Skin of body (tissue), 2 donors: Measurements from ENCODE around the gene CCSER1. TPM values are rescaled to one million over a fixed set of nuclear protein-coding genes. Genes with fewer than 3 reads are reported as not detected.
"Not testable (repeated sequence)": the region's sequence is repeated elsewhere in the genome, so short reads cannot be mapped to it uniquely, and the experiment has no call there.

Experiments
- DNase-seq: peaks from one replicate; lab custom pipeline; 2025; lab: John Stamatoyannopoulos, UW
- total RNA-seq: library from RNA; depleted of rRNA; stranded (reverse); fragments of >200 nt; gene quantifications from one replicate; pipeline ENCODE4 v1.2.3, GENCODE V29; 2014

CCSER1 gene
- total RNA-seq, 1 donor from 2014 or later: 12.3 TPM

DNA sequence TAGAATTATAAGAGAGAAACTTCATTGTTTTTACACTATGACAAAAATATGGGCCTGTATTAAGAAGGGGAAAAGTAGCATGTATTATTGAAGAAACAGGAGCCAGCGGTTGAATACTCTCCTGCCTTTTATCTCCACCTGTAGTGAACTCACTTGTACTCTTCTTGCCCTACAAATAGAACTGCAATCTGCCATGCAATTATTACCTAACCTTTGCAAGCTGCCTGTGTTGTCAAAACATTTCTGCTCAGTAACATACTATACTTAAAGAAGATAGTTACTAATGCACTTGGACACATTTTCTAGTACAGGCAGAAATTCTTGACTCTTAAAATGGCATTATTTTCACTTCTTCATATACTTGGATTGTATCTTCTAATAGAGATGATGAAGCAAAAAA is 1358.2 kb downstream of the CCSER1 start:
- DNase-seq: no peak

DNA sequence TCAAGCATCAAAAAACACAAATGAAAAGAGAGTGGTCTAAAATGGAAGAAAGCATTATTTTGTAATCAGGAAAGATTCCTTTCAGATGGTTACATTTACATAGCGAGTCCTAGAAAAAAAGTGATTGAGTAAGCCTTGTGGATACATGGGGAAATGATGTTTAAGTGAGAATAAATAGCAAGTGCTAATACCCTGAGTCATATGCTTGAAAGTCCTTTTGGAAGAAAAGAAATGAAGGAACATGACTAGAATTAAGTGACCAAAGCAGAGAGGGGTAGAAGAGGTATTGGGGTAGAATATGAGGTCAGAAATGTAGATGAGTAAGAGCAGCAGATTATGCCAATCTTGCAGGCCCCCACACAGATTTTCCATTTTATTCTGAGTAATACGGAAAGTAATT is 1361.8 kb downstream of the CCSER1 start:
- no peak for DNase-seq

DNA sequence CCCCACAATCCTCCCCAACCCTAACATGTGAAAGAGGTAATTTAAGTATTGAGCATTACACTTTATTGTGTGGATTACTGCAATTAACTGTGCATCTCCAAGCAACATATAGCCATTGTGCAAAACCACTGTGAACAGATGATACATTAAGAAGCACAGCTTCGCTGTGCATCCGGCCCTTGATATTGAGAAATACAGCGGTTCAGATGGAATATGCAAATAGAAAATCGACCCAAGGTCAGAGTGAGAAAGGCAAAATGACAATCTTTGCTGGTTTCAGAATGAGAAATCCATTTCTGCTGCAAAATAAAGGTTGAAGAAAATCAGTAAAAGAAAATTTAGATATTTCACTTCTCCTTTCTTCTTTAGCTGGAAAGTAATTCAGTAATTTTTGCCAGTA is 1370.7 kb downstream of the CCSER1 start:
- DNase-seq: no peak

DNA sequence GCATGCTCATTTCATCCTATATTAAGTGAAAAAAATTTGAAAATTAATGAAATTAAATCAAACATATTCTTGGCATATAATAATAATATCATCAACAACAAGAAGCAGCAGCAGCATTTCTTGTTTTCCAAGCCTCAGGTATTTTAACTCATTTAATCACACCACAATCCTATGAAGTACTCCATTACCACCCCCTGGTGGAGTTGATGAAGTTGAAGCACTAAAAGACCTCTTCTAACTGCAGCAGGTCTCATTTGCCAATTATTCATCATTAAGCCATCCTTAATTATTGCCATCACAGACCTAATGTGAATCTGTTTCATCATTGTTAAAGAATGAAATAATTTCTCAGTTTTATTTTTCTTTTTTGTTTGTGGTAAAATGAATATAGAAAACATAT is 1375.2 kb downstream of the CCSER1 start:
- no peak for DNase-seq

DNA sequence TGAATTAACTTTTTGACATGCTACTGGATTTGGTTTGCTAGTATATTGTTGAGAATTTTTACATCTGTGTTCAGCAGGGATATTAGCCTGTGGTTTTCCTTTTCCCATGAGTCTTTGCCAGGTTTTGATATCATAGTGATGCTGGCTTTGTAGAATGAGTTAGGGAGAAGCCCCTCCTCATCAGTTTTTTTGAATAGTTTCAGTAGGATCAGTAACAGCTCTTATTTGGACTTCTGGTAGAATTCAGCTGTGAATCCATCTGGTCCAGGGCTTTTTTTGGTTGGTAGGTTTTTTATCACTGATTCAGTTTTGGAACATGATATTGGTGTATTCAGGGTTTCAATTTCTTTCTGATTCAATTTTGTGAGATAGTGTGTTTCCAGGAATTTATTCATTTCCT is 1386.1 kb downstream of the CCSER1 start:
- no peak for DNase-seq

DNA sequence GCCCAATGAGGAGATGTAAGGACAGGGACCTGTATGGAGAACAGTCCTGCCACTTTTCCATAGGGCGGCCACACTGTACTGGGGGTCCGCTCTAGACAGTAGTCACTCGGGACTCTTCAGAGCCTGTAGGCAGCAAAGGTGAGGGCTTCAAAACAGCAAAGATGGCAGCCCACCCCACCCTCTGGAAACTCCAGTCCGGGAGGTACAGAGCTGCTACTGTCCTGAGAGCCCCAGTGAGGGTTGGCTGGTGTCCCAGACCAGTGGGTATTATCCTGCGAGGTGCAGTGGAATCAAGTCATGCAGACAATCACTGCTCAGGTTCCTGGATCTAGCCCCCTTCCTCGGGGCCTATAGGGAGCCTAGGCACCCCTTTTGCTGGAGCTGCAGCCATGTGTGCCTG is 1392.0 kb downstream of the CCSER1 start:
- DNase-seq: no peak

DNA sequence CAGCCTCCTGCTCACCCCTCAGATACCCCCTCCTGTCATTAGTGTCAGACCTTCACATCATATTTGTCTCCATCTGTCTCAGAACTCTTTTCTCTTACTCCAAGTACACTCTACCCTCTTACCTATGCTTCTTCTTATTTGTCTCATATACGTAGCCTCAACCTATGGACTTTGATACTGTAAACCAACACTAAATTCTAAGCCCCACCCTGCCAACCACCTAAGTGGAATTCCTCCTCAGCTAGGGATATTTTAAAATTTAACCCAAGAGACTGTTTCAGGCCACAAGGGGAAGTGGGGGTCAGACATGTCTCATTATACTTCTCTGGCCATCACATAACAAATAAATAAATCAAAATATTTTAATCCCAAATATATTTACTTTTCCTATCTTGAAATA is 1398.4 kb downstream of the CCSER1 start:
- DNase-seq: no peak

DNA sequence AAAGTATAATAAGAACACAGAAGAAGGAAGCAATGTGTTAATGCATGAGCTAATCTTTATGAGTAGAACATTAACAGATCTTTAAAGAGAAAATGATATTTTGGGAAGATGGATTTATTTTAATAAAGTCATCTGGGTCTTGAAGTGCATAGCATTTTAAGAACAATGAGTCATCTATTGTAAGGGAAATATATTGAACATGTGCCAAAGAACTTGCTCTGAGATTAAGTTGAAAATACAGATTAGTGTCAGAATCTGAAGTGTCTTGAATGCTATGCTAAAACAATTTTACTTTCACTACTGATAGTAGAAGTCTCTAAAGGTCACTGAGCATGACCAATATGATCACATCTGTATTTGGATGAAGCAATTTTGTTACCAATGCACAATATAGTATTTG is 1399.9 kb downstream of the CCSER1 start:
- DNase-seq: no peak

DNA sequence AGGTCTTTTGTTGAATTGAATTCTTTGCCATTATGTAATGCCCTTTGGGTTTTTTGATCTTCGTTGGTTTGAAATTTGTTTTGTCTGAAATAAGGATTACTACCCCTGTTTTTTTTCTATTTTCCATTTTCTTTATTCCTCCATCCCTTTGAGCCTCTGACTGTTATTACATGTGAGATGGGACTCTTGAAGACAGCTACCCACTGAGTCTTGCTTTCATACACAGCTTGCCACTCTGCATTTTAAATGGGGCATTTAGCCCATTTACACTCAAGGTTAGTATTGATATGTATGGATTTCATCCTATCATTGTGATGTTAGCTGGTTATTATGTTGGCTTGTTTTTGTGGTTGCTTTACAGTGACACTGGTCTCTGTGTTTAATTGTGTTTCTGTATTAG is 1440.4 kb downstream of the CCSER1 start:
- DNase-seq: no peak

DNA sequence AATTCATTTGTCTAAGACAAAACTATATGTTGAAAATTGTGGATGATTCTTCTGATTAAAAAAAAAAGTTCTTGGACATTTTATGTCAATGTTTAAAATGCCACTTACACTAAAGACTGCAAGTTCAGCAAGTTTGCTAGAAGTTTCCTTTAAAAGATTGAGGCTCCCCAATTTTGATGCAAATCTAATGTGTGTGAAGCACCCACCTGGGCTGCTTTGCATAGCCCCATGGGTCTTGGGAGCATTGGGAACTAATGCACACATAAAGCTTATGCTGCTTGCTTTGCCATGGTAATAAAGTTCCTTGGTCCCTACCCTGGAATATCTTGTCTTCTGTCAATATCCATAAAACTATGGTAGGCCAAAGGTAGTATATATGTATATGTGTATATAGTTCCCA is 1450.7 kb downstream of the CCSER1 start:
- no peak for DNase-seq

DNA sequence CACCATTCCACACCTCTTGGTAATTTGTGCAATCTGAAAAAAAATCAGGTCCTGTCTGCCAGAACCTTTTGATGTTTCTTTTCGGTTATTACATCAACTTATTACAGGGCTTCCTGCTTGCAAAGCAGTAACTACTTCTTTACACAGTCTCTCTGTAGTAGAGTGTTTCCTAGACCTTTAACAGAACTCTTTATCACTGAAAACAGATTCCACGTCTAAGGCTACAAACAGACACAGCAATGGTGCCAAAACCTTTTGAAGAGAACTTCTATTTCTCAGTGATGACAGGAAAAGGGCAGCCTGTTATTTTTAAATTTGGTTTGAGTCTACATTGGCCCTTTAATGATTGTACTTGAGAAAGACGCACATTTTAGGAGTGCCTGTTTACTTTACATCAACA is 1463.1 kb downstream of the CCSER1 start:
- no peak for DNase-seq

DNA sequence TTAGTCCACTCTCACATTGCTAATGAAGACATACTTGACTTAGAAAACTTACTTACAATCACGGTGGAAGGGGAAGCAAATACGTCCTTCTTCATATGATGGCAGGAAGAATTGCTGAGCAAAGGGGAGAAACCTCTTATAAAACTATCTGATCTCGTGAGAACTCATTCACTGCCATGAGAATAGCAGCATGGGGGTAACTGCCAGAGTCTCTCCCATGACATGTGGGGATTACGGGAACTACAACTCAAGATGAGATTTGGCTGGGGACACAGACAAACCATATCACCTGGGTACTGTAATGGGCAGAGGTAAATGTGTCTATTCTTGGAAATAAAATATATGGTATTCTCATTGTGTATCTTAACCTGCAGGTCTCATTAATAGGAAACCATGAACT is 1464.9 kb downstream of the CCSER1 start:
- DNase-seq: no peak

DNA sequence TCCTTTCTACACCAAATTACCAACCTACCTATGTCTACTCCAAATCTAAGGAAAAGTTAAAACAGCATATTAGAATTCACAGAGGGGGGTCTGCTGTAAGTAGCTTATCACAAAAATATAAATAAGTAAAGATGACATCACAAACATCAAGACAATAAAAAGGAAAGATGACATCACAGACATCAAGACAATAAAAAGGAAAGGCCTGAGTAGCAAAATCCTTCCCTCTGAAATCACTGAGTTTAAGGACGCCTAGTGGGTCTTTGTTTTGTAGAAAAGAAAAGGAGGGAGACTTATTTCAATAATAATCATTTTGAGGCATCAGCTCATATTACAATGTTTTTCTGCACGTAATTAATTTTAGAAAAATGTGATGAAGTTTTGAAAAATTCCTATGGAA is 1469.5 kb downstream of the CCSER1 start:
- DNase-seq: no peak

DNA sequence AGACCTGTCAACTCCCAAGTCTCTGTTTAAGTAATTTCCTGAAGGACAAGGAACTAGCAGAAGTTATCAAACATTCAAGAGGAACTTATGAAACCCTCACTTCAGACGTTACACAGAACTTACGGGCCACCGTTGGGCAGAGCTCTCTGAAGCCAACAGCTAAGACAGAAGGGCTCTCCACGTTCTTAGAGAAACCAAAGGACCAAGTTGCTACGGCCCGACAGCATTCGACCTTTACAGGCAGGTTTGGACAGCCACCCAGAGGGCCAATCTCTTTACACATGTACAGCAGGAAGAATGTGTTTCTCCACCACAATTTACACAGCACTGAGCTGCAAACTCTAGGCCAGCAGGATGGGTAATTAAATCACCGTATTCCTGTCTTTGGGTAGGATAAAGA is 1471.5 kb downstream of the CCSER1 start:
- no peak for DNase-seq

DNA sequence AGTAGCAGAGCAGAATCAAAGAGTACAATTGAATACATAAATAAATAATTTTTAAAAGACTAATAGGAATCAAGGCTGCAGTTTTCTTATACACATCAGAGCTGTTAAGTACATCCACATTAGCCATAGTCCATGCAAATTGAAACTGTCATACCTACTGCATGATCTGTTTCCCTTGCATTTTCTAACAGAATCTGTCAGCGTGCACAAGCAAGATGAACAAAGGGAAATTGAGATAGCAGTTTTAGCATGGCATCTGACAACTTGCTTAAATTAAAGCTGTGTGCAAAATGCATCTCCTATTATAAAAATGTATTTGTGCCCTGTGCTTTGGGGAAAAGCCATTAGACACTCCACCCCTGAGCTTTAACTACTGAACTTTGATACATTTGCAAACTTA is 1473.1 kb downstream of the CCSER1 start:
- no peak for DNase-seq

DNA sequence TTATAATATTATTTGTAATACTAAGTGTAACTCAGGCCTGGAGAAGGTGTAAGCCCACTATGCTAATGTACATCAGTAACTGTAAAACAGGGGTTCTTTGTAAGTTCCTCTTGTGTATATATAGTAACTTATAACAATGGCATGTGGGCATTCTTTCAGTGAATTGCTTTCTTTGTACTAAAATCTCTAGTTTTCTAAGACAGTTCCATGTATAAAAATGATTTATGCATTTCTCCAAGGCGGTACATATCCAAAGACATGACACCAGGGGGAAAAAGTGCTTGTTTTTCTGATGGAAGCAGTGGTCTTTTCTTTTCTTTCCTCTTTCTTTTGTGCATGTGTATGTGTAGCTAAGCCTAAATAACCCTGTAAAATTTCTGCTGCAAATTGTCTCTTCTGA is 1474.2 kb downstream of the CCSER1 start:
- DNase-seq: no peak

DNA sequence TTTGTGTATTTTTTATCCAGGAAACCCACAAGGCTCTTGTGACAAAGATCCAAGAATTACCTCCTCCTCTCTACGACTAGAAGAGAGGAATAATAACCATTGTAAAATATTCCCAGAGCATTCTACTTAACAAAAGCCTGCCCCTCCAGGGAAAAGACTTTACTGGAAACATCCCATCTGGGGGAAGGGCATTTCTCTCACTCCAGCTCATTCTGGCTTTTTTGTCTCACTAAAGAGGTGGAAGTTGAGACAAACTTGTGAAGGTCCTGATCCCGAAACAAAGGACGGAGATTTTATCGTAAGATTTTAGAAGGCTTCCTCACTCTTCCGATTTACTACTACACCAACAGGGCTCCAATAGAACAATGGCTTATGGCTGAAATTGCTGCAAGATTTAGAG is 1484.6 kb downstream of the CCSER1 start:
- no peak for DNase-seq

DNA sequence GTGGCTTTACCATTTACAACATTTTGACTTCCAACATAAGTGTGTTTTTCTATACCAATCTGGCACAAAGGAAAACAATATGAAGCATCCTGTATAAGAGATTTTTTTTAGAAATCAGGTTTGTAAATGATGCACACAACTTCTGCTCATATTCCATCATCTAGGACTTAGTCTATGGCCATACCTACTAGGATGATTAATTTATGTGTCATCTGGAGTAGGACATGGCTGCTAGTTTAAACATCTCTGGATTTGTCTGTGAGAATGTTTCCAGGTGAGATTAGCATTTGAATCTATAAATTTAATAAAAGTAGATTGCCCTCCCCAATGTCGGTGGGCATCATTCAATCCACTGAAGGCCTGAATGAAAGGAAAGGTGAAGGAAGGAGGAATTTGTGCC is 1493.8 kb downstream of the CCSER1 start:
- no peak for DNase-seq

DNA sequence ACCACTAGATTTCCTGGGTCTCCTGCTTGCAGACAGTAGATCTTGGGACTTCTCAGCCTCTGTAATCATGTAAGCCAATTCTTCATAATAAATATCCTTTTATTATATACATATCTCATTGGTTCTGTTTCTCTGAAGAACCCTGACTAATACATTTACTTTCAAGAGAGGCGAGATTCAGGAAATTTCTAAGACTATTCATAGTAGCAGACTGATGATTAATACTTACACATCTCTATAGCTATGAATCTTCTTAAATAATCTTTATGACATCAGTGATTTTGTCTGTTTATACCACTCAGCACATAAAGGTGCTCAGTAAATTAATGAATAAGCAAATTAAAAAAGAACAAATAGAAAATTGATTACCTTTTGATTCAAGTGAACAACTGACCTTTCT is 1494.3 kb downstream of the CCSER1 start:
- no peak for DNase-seq

DNA sequence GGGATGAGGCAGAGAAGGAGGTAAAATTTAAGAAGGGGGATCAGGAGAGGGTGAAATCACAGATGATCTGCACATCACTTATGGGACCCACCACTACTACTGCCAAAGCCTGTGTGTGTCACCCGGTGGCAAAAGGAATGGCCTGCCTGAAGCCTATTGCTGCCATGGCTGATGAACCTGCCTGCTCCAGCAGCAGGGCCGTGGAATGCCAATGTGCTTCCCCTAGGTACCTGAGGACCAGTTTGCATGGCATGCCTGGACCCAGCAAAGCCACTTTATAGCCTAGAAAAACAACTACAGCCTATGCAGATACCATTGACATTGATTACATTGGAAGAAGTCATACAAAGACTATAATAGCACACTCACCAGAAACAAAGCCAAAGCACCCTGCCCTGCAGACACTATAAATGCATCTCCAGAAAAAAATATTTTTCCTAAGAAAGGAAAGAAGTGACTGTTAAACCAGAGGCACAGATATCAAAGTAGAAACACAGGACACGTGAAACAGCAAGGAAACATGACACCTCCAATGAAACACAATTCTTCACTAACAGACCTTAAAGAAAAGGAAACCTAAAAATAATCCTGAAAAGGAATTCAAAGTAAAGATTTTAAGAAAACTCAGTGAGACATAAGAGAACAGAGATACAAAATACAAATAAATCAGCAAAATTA is 1495.9 kb downstream of the CCSER1 start:
- DNase-seq: no peak

DNA sequence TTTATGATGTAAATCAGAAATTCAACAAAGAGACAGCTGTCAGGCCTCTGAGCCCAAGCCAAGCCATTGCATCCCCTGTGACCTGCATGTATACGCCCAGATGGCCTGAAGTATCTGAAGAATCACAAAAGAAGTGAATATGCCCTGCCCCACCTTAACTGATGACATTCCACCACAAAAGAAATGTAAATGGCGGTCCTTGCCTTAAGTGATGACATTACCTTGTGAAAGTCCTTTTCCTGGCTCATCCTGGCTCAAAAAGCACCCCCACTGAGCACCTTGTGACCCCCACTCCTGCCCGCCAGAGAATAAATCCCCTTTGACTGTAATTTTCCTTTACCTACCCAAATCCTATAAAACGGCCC is 1496.4 kb downstream of the CCSER1 start:
- not testable (repeated sequence) for DNase-seq

DNA sequence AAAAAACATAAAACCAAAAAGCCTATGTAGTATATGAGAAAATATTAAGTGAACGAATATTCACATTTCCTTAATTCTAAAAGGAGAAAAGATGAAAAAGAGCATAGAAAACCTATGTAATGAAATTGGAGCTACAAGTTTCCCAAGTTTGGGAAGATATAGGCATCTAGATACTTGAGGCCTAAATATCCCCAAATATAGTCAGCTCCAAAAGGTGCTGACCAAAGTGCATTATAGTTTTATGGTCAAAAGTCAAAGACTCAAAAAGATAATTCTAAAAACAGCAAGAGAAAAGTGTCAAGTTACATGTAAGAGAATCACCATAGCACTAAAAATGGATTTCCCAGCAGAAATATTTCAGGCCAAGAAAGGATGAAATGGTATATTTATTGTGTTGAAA is 1502.9 kb downstream of the CCSER1 start:
- no peak for DNase-seq

DNA sequence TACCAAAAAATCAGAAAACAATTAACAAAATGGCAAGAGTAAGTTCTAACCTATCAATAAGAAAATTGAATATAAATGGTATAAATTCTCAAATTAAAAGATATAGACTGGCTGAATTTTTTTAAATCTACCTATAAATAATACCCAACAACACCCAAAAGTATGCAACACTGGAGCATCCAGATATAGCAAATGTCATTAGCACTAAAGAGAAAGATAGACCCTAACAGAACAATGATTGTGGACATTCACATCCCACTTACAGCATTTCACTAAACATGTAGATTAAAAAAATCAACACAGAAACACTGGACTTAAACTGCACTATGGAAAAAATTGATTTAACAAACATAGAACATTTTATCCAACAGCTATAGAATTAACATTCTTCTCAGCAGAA is 1503.6 kb downstream of the CCSER1 start:
- no peak for DNase-seq

DNA sequence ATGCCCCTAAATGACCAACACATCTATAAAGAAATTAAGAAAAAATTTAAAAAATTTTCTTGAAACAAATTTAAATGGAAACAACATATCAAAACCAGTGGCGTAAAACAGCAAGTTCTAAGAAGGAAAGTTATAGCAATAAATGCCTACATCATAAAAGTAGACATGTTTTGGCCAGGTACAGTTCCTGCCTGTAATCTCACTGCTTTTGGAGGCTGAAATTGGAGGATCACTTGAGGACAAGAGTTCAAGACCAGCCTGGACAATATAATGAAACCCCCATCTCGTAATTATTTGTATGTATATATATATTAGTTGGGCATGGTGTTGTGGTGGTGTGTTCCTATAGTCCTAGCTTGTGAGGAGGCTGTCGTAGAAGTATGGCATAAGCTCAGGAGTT is 1504.1 kb downstream of the CCSER1 start:
- no peak for DNase-seq
